Activated CD4-positive, alpha-beta memory T cell treated with anti-CD3 and anti-CD28 coated beads, Interleukin-2, amount 10 ng/mL, durations not matched to agents 7 days and 5 days (primary cell): ENCODE results near the gene ESF1. TPM values are rescaled to one million over a fixed set of nuclear protein-coding genes. Genes with fewer than 3 reads are reported as not detected.

ENCODE experiments used
- CTCF ChIA-PET: fragments of 350-600 bp; sonication (Branson Sonifier 250); formaldehyde crosslinking; loops from one replicate; lab custom pipeline; 2021; ENCODE audit warnings: antibody characterized with exemption, inconsistent platforms; lab: Charles Lee
- POLR2A ChIA-PET: fragments of 350-600 bp; sonication (Branson Sonifier 250); formaldehyde crosslinking; loops from one replicate; lab custom pipeline; 2021; ENCODE audit warnings: antibody characterized with exemption; lab: Charles Lee
- DNase-seq: peaks from one replicate; pipeline ENCODE4 v3.0.0-alpha.2; 2020
- H3K27ac Mint-ChIP-seq: one replicate; pipeline ENCODE4 v1.8.0; 2021; ENCODE audit warnings: mild to moderate bottlenecking, mixed read lengths
- H3K27me3 Mint-ChIP-seq: one replicate; pipeline ENCODE4 v1.8.0; 2021; ENCODE audit warnings: mixed read lengths
- H3K36me3 Mint-ChIP-seq: one replicate; pipeline ENCODE4 v1.8.0; 2021; ENCODE audit warnings: low read depth, mixed read lengths
- H3K4me1 Mint-ChIP-seq: one replicate; pipeline ENCODE4 v1.8.0; 2021; ENCODE audit warnings: mixed read lengths
- H3K4me3 Mint-ChIP-seq: one replicate; pipeline ENCODE4 v1.8.0; 2021; ENCODE audit warnings: mild to moderate bottlenecking, mixed read lengths
- H3K9me3 Mint-ChIP-seq: one replicate; pipeline ENCODE4 v1.8.0; 2021; ENCODE audit warnings: mixed read lengths
- total RNA-seq, 2 experiments: library from RNA; stranded (reverse); gene quantifications; one replicate each; pipeline ENCODE4 v1.2.3, GENCODE V29; 2021

Gene ESF1
- total RNA-seq, 2 experiments from 2014 or later = 10.1 to 10.6 TPM

- H3K4me3 Mint-ChIP-seq = no peak overlapping the region
- ChIA-PET CTCF (no interaction called here), POLR2A (no interaction called here)
- no peaks in the 10 kb centered on the region for H3K36me3 Mint-ChIP-seq
- H3K27ac Mint-ChIP-seq = no peak overlapping the region
- DNase-seq = no peak
- H3K4me1 Mint-ChIP-seq = peaks cover 3% of the 10 kb centered on the region
- no peaks in the 10 kb centered on the region for H3K9me3 Mint-ChIP-seq
- H3K27me3 Mint-ChIP-seq = peaks cover 20% of the 10 kb centered on the region
Measured at GRCh38 chr20:13681248-13682125, 103.2 kb downstream of the ESF1 start.

DNA sequence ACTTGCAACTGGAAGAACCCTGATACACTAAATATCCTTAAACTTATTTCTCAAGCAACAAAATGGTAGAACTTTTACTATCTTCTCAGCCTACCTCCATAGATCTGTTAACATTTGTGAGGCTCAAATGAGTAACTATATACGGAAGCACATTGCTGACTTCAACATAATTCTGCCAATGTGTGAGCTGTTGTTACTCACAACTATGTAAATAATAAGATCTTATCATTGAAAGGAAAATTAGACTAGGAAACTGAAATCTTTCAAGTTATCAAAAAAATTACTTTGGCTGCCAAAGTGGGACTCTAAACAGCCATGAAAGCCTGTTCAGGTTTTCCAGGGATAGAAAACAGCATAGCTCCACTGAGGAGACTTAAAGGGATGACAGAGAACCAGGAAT lies 105.8 kb downstream of the ESF1 start:
- ChIA-PET POLR2A (no interaction called here), CTCF (no interaction called here)
- H3K4me1 Mint-ChIP-seq = peaks cover 2% of the 10 kb centered on the region
- DNase-seq = no peak
- no peaks in the 10 kb centered on the region for H3K9me3 Mint-ChIP-seq
- H3K27me3 Mint-ChIP-seq = peaks cover 9% of the 10 kb centered on the region
- H3K4me3 Mint-ChIP-seq = no peak overlapping the region
- H3K36me3 Mint-ChIP-seq = no peaks in the 10 kb centered on the region
- H3K27ac Mint-ChIP-seq = no peak overlapping the region

- Mint-ChIP-seq H3K27ac (no peak overlapping the region), H3K4me1 (peaks cover 2% of the 10 kb centered on the region), H3K27me3 (peaks cover 4% of the 10 kb centered on the region), H3K4me3 (no peak overlapping the region), H3K36me3 (no peaks in the 10 kb centered on the region), H3K9me3 (no peaks in the 10 kb centered on the region)
- no peak for DNase-seq
- POLR2A ChIA-PET = no interaction called here
- CTCF ChIA-PET = no interaction called here
Measured at GRCh38 chr20:13677241-13677640, 107.5 kb downstream of the ESF1 start.

- POLR2A ChIA-PET = no interaction called here
- no peak overlapping the region for H3K27ac Mint-ChIP-seq
Measured at GRCh38 chr20:13676682-13677081, 108.0 kb downstream of the ESF1 start.

DNA sequence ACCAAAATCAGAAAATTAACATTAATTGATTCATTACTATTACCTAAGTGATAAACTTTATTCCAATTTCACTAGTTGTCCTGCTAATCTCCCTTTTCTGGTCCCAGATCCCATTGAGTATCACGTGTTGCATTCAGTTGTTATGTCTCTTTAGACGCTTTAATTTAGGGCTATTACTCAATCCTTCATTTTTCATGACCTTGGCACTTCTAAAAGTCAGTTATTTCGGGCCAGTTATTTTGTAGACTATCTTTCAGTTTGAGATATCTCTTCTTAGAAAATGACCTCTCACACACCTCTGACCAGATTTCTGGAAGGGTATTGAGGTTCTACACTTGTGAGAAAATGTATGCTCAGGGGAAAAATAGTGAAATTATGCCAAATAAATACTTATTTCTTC lies 112.0 kb downstream of the ESF1 start:
- no peaks in the 10 kb centered on the region for H3K9me3 Mint-ChIP-seq
- peaks cover 14% of the 10 kb centered on the region for H3K27me3 Mint-ChIP-seq
- no peak for DNase-seq
- ChIA-PET POLR2A (no interaction called here), CTCF (no interaction called here)
- H3K27ac Mint-ChIP-seq = no peak overlapping the region
- no peaks in the 10 kb centered on the region for H3K4me1 Mint-ChIP-seq
- H3K36me3 Mint-ChIP-seq = no peaks in the 10 kb centered on the region
- H3K4me3 Mint-ChIP-seq = no peak overlapping the region

More at GRCh38 chr20:13676682-13677081, 108.0 kb downstream of the ESF1 start:
- no peak for DNase-seq
- Mint-ChIP-seq H3K4me3 (no peak overlapping the region), H3K4me1 (peaks cover 2% of the 10 kb centered on the region), H3K9me3 (no peaks in the 10 kb centered on the region), H3K36me3 (no peaks in the 10 kb centered on the region), H3K27me3 (peaks cover 7% of the 10 kb centered on the region)
- CTCF ChIA-PET = no interaction called here

DNA sequence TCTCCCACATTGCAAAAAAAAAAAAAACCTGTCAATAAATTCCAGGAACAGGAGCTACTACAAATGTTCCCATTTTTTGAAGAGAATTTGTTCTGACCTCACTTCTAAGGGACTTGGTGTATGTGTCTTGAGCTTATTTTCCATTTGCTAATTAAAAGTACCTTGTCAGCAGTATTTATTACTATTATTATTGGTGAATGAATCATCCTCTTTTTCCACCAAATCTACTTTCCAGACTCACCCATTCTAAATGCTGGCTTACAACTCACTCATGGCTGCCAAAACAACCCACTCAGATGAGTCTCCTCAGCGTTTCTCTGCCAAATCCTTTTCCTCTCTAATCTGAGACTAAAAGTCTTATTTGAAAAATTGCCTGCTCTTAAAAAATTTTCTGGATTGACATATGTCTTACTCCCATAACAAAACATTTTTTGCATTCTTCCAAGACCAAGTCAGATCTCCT lies 112.8 kb downstream of the ESF1 start:
- Mint-ChIP-seq H3K4me3 (no peak overlapping the region), H3K27me3 (peaks cover 14% of the 10 kb centered on the region), H3K4me1 (no peaks in the 10 kb centered on the region), H3K36me3 (no peaks in the 10 kb centered on the region), H3K9me3 (no peaks in the 10 kb centered on the region), H3K27ac (no peak overlapping the region)
- ChIA-PET POLR2A (no interaction called here), CTCF (interaction anchor here (0.7 kb wide), 1 partner anchor 126 kb away, joined by 3 read pairs; no protein-coding TSS in a partner anchor)
- no peak for DNase-seq

GRCh38 chr20:13671512-13671911 lies 113.2 kb downstream of the ESF1 start:
- POLR2A ChIA-PET = no interaction called here
- H3K27ac Mint-ChIP-seq = no peak overlapping the region
- peaks cover 14% of the 10 kb centered on the region for H3K27me3 Mint-ChIP-seq
- no peak overlapping the region for H3K4me3 Mint-ChIP-seq
- no peaks in the 10 kb centered on the region for H3K36me3 Mint-ChIP-seq
- CTCF ChIA-PET = interaction anchor here (0.7 kb wide), 1 partner anchor 126 kb away, joined by 3 read pairs; no protein-coding TSS in a partner anchor
- H3K9me3 Mint-ChIP-seq = no peaks in the 10 kb centered on the region
- no peaks in the 10 kb centered on the region for H3K4me1 Mint-ChIP-seq
- DNase-seq = no peak

DNA sequence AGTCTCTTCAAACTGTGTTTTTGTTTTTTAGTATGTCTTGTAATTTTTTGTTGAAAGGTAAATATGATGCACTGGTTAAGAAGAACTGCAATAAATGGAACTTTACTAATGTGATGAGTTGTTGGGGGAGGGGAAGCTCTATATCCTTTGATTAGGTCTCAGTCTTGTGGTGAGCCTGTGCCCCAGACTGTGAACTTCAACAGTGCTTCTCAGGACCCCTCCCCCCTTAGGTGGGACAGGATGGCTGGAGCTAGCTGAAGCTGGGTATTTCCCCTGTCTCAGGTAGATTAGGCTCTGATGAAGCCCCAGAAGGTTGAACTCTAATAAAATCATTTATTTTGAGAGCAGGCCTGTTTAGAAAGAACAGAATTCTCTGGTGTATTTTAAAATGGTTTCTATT lies 114.6 kb downstream of the ESF1 start:
- ChIA-PET POLR2A (no interaction called here), CTCF (no interaction called here)
- H3K4me3 Mint-ChIP-seq = no peak overlapping the region
- no peak for DNase-seq
- peaks cover 14% of the 10 kb centered on the region for H3K27me3 Mint-ChIP-seq
- H3K27ac Mint-ChIP-seq = no peak overlapping the region
- no peaks in the 10 kb centered on the region for H3K9me3 Mint-ChIP-seq
- H3K4me1 Mint-ChIP-seq = no peaks in the 10 kb centered on the region
- no peaks in the 10 kb centered on the region for H3K36me3 Mint-ChIP-seq

GRCh38 chr20:13665709-13666395 lies 118.9 kb downstream of the ESF1 start:
- H3K4me1 Mint-ChIP-seq = no peaks in the 10 kb centered on the region
- H3K27ac Mint-ChIP-seq = no peak overlapping the region
- no peaks in the 10 kb centered on the region for H3K36me3 Mint-ChIP-seq
- H3K4me3 Mint-ChIP-seq = no peak overlapping the region
- peaks cover 5% of the 10 kb centered on the region for H3K27me3 Mint-ChIP-seq
- ChIA-PET CTCF (no interaction called here), POLR2A (no interaction called here)
- DNase-seq = no peak
- no peaks in the 10 kb centered on the region for H3K9me3 Mint-ChIP-seq

Other genes with a start within 250 kb of the ESF1 start
- gene TASP1, start 146.0 kb downstream of the ESF1 start, total RNA-seq = 1 to 10 TPM; 8.6 to 9.8 TPM
- 10 to 100 TPM; 24.1 to 29.4 TPM for gene NDUFAF5, start 109 bp upstream of the ESF1 start, total RNA-seq
- gene SEL1L2, start 205.7 kb upstream of the ESF1 start, total RNA-seq = not detected
- gene MACROD2, start 210.6 kb upstream of the ESF1 start, total RNA-seq = not detected